GM12892 (cell line): ENCODE results near the gene RBBP5.
A peak's percentile ranks its signal among the peaks of the same experiment; 100 is the strongest.

Source experiments
- DNase-seq: peaks from one replicate; pipeline ENCODE4 v3.0.0; 2011; ENCODE audit not compliant: insufficient read length
- FAIRE-seq: peaks from 2 replicates; lab custom pipeline; 2011; peaks lifted over from hg19 to GRCh38; lab: Jason Lieb, UNC
- POLR2A ChIP-seq: IDR thresholded peaks from 2 replicates; pipeline ENCODE4 v1.6.1; 2011; ENCODE audit warnings: low read depth, low read length, control low read depth
- POLR2AphosphoS5 ChIP-seq: IDR thresholded peaks from 2 replicates; pipeline ENCODE4 v1.6.1; 2011; ENCODE audit warnings: low read depth, low read length, control low read depth
- TAF1 ChIP-seq: IDR thresholded peaks from 2 replicates; pipeline ENCODE4 v1.6.1; 2011; ENCODE audit warnings: low read depth, mild to moderate bottlenecking, control low read depth, low read length, borderline replicate concordance

The RBBP5 gene

DNA sequence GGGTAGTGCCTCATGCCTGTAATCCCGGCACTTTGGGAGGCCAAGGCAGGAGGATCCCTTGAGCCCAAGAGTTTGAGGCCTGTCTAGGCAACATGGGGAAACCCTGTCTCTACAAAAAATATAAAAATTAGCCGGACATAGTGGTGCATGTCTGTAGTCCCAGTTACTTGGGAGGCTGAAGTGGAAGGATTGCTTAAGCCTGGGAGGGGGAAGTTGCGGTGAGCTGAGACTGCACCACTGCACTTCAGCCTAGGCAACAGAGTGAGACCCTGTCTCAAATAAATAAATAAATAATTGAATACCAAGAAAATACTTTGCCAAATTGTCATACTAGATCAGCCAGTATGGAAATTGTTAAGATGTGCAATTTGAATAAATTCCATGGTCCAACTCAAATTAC is 5.9 kb upstream of the RBBP5 start:
- FAIRE-seq (no peak), DNase-seq (no peak)

GRCh38 chr1:205124726-205125125 is 2.9 kb upstream of the RBBP5 start:
- FAIRE-seq: no peak
- TF ChIP-seq POLR2AphosphoS5: no peak
- TF ChIP-seq POLR2A: no peak
- no peak for TF ChIP-seq TAF1
- no peak for DNase-seq

More for the DNA sequence above, 5.9 kb upstream of the RBBP5 start:
- no peak for TF ChIP-seq POLR2AphosphoS5
- TF ChIP-seq TAF1: no peak
- no peak for TF ChIP-seq POLR2A

- DNase-seq (no peak), FAIRE-seq (no peak)
- TF ChIP-seq POLR2A (no peak), TAF1 (no peak), POLR2AphosphoS5 (no peak)
These were observed 708 bp upstream of the RBBP5 start for GRCh38 chr1:205122489-205122882.

- FAIRE-seq: no peak
- DNase-seq: no peak
- TF ChIP-seq POLR2AphosphoS5 (no peak), TAF1 (no peak), POLR2A (no peak)
These were observed 3.0 kb downstream of the RBBP5 start for GRCh38 chr1:205118752-205119151.

GRCh38 chr1:205111354-205111753 is 10.4 kb downstream of the RBBP5 start:
- no peak for DNase-seq
- TF ChIP-seq TAF1: no peak
- TF ChIP-seq POLR2A: no peak
- no peak for TF ChIP-seq POLR2AphosphoS5
- peak; percentile 14 for FAIRE-seq

GRCh38 chr1:205109711-205110110 is 12.1 kb downstream of the RBBP5 start:
- TF ChIP-seq TAF1 (no peak), POLR2AphosphoS5 (no peak), POLR2A (no peak)
- no peak for DNase-seq
- no peak for FAIRE-seq

DNA sequence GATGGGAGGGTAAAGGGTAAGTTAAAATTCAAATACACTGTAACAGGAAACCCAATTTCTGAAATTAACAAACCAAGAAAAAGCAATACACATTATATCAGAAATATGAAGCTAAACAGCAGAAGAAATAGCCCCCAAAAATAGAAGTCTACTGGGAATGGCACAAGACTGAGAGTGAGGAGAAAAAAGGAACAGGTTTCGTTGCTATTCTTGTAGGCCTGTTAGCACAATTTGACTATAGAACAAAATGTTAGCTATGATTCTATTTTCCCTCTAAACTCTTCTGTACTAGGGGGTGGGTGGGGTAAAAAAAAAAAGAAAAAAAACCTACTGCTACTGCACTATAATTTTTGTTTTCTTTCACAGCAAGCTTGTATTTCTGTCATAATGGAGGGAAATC is 12.5 kb downstream of the RBBP5 start:
- TF ChIP-seq TAF1: no peak
- no peak for TF ChIP-seq POLR2A
- no peak for TF ChIP-seq POLR2AphosphoS5
- FAIRE-seq (no peak), DNase-seq (no peak)

DNA sequence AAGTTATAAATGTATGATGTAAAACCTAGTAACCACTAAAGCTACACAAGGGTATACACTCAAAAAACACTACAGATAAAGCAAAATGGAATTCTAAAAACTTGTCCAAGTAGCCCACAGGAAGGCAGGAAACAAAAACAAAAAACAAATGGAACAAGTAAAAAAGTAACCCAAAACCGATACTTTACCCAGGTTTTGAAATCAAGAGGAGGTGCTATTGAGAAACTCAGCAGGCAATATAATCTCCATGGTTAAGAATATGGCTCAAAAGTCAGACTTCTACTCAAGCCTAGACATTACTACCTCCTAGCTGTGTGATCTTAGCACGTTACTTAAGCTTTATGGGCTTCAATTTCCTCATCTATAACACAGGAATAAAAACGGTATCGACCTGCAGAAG is 13.3 kb downstream of the RBBP5 start:
- no peak for TF ChIP-seq POLR2A
- TF ChIP-seq POLR2AphosphoS5: no peak
- TF ChIP-seq TAF1: no peak
- FAIRE-seq: no peak

DNA sequence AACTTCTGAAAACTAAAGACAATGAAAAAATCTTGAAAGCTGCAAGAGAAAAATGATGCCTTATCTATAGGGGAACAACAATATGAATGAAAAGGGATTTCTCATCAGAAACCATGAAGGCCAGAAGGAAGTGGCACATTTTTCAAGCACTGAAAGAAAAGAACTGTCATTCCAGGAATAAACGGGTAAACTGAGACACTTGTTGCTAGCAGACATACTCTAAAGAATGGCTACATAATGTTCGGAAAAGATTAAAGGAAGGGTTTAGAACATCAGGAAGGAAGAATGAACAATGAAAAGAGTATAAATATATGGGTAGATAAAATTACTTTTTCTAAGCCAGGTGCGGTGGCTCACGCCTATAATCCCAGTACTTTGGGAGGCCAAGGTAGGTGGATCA is 14.5 kb downstream of the RBBP5 start:
- no peak for TF ChIP-seq TAF1
- no peak for TF ChIP-seq POLR2A
- TF ChIP-seq POLR2AphosphoS5: no peak
- FAIRE-seq (no peak), DNase-seq (no peak)

More for the DNA sequence above, 13.3 kb downstream of the RBBP5 start:
- no peak for DNase-seq

DNA sequence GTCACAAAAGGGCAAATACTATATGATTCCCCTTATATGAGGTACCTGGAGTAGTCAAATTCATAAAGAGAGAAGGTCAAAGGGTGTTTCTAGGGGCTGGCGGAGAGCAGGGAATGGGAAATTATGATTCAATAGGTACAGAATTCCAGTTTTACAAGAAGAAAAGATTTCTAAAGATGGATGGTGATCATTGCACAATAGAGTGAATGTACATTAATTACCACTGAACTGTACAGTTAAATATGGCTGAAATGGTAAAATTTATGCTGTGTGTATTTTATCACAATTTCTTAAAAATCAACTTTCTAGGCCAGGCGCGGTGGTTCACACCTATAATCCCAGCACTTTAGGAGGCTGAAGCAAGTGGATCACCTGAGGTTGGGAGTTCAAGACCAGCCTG is 19.4 kb downstream of the RBBP5 start:
- DNase-seq (no peak), FAIRE-seq (no peak)
- TF ChIP-seq POLR2A (no peak), TAF1 (no peak), POLR2AphosphoS5 (no peak)

DNA sequence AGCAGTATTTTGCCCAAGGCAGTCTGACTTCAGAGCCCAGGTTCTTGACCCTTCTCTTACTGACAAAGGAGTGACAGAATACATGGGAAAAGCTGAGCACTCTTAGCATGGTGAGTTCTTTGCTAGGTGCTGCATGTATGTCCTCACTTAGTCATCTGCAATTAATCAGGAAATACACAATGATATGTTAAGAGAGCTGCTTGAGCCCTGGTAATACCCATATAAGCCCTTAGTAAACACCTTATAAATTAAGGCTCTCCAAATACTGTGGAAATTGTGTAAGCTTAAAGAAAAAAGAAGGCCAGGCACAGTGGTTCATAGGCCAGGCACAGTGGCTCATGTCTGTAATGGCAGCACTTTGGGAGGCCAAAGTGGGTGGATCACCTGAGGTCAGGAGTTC is 23.5 kb downstream of the RBBP5 start:
- no peak for DNase-seq
- TF ChIP-seq POLR2AphosphoS5 (no peak), TAF1 (no peak), POLR2A (no peak)
- no peak for FAIRE-seq

DNA sequence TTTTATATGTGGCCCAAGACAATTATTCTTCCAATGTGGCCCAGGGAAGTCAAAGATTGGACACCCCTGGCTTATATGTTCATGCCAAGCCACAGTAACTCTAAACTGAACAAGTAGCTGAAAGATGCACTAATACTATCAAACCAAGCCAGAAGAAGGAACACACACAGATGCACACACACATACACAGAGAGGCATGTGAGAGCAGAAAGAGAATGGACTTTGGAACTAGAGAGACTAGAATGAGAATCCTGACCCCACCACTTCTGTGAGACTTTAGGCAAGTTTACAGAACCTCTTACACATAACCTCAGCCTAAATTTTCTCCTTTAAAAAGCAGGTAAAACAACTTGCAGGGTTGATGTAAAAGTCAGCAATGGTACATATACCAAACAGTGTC is 26.4 kb downstream of the RBBP5 start:
- DNase-seq (no peak), FAIRE-seq (no peak)
- no peak for TF ChIP-seq POLR2AphosphoS5
- no peak for TF ChIP-seq TAF1
- no peak for TF ChIP-seq POLR2A
